GM06990 (cell line): ENCODE data around the gene GPC1.
"Not testable (repeated sequence)": the region's sequence is repeated elsewhere in the genome, so short reads cannot be mapped to it uniquely, and the experiment has no call there.

ENCODE experiments used
- DNase-seq: peaks from one replicate; pipeline ENCODE4 v3.0.0-alpha.2; 2011; ENCODE audit not compliant: insufficient read length; ENCODE audit errors: extremely low read depth
- H3K27me3 ChIP-seq: replicated peaks from 2 replicates; pipeline ENCODE4 v1.6.0; 2011; ENCODE audit warnings: low read length; ENCODE audit not compliant: control insufficient read depth, insufficient read depth
- H3K36me3 ChIP-seq: 2 replicates; pipeline ENCODE4 v1.5.1; 2011; ENCODE audit warnings: low read length; ENCODE audit not compliant: control insufficient read depth, insufficient read depth
- H3K4me3 ChIP-seq: replicated peaks from 2 replicates; pipeline ENCODE4 v1.5.1; 2011; ENCODE audit warnings: low read depth, mild to moderate bottlenecking, control low read depth, low read length
- CTCF ChIP-seq: IDR thresholded peaks from 2 replicates; pipeline ENCODE4 v1.5.1; 2011; ENCODE audit warnings: low read length, control low read depth, mild to moderate bottlenecking, inconsistent platforms; ENCODE audit not compliant: insufficient read depth, poor library complexity, severe bottlenecking

GPC1 gene

GRCh38 chr2:240480834-240481623 lies 45.6 kb downstream of the GPC1 start:
- peak; percentile 6 for DNase-seq
- no peak for TF ChIP-seq CTCF
- Histone ChIP-seq H3K4me3 (no peak overlapping the region), H3K36me3 (no peaks in the 10 kb centered on the region), H3K27me3 (no peaks in the 10 kb centered on the region)

DNA sequence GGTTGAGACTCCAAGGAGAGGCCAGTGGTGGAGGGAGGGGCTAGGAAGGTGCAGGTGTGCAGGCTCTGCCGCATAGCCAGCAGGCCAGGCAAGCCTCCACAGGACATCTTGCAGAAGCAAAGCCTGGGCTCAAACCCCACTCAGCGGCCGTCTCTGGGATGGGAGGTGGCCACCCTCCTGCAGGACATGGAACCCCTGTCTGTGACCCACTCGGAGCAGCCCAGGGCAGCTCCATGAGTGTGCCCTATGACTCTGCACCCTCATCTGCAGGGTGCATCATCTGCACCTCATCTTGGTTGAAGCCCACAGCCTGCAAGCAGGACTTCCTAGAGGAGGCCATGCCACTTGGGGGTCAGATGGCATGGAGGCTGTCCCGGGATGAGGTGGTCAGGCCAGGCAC lies 46.3 kb downstream of the GPC1 start:
- no peak for TF ChIP-seq CTCF
- Histone ChIP-seq H3K36me3 (no peaks in the 10 kb centered on the region), H3K4me3 (no peak overlapping the region), H3K27me3 (no peaks in the 10 kb centered on the region)
- DNase-seq, result no peak

DNA sequence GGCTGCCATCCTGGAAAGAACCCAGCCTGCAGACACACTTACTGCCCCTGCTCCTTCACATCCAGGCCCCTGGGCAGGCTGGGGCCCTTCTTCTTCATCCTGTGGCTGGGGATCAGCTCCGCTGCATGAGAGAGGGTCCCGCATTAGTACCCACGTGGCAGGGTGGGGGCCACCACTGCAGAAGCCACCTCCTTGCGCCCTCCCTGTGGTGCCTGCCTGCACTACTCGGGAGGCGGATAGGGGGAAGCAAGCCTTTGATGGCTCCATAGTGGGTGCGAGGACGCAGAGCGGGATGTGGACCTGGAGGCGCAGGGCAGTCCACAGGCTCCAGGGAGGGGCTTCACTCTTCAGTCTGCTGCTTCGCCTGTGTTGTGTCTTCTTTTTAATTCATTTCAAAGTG lies 46.7 kb downstream of the GPC1 start:
- Histone ChIP-seq H3K36me3 (no peaks in the 10 kb centered on the region), H3K27me3 (no peaks in the 10 kb centered on the region), H3K4me3 (no peak overlapping the region)
- no peak for DNase-seq
- no peak for TF ChIP-seq CTCF

- Histone ChIP-seq H3K27me3 (no peaks in the 10 kb centered on the region), H3K36me3 (no peaks in the 10 kb centered on the region; the same call in 1 of the 2 replicates), H3K4me3 (no peak overlapping the region)
- no peak for DNase-seq
- no peak for TF ChIP-seq CTCF
These were observed 56.0 kb downstream of the GPC1 start for GRCh38 chr2:240491483-240491882.

DNA sequence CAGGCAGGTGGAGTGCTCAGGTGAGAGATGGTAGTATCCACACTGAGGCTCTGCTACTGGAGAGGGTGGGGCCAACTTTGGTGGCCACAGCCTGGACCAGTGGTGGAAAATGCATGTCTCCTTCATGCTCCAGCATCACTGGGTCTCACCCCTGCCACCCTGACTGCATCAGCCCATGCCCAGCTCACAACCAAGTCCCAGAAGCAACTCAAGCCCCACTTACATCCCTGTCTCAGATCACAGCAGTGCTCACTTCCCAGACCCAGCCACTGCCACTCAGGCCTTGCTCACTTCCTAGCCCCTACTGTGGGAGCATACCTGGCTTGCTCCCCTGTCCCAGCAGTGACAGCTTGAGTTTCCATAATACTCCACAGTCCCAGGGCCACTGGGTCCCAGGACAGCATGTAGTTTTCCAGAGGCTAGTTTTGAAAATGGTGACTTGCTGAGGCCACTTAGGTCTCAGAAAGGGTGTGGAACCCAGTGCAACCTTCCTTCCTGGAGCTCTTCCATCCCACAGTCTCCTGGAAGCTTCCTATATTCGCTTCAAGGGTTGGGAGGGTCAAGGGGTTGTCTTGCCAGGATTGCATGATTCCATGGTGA lies 58.8 kb downstream of the GPC1 start:
- Histone ChIP-seq H3K4me3 (no peak overlapping the region), H3K27me3 (no peaks in the 10 kb centered on the region), H3K36me3 (peaks cover 4% of the 10 kb centered on the region)
- TF ChIP-seq CTCF, result no peak
- DNase-seq, result no peak

DNA sequence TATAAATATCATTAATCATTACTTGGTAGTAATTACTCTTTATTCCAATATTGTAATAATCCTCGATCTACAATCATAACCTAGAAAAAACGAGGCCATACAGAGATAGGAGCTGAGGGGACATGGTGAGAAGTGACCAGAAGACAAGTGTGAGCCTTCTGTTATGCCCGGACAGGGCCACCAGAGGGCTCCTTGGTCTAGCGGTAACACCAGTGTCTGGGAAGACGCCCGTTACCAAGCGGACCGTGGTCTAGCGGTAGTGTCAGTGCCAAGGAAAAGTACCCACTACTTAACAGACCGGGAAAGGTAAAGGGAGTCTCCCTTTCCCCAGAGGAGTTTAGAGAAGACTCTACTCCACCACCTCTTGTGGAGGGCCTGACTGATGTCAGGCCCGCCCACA lies 59.5 kb downstream of the GPC1 start:
- H3K27me3 ChIP-seq, DNase-seq, H3K4me3 ChIP-seq, H3K36me3 ChIP-seq: not testable (repeated sequence)
- peak; percentile 12 for TF ChIP-seq CTCF
